GM20000 (cell line): ENCODE measurements around the gene GIPC3.

ENCODE experiments used
- DNase-seq: peaks from one replicate; pipeline ENCODE4 v3.0.0; 2012; ENCODE audit warnings: low spot score
- TF ChIP-seq, protein P1 (sequence below): IDR thresholded peaks from 2 replicates; pipeline ENCODE4 v1.5.1; 2012; ENCODE audit warnings: mild to moderate bottlenecking, control low read depth; ENCODE audit errors: extremely low read depth, missing control alignments

The GIPC3 gene

DNA sequence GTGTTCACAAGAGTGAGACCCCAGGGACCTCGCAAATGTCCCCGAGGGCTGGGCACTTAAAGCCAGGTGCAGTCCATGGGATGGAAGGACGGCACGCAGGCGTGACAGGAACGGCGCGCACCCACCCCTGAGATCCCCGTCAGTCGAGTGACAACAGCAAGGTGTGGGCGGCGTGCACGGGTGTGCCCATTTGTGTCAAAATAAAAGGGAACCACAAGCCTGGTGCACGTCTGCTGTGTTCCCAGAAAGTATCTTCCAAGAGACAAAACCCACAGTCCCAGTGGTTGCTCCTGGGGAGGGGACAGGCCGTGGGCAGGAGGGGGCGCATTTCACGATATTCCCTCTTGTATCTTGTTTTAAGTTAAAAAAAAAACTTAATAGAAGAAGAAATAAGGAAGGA lies 57.0 kb downstream of the GIPC3 start:
- TF ChIP-seq, protein P1, sequence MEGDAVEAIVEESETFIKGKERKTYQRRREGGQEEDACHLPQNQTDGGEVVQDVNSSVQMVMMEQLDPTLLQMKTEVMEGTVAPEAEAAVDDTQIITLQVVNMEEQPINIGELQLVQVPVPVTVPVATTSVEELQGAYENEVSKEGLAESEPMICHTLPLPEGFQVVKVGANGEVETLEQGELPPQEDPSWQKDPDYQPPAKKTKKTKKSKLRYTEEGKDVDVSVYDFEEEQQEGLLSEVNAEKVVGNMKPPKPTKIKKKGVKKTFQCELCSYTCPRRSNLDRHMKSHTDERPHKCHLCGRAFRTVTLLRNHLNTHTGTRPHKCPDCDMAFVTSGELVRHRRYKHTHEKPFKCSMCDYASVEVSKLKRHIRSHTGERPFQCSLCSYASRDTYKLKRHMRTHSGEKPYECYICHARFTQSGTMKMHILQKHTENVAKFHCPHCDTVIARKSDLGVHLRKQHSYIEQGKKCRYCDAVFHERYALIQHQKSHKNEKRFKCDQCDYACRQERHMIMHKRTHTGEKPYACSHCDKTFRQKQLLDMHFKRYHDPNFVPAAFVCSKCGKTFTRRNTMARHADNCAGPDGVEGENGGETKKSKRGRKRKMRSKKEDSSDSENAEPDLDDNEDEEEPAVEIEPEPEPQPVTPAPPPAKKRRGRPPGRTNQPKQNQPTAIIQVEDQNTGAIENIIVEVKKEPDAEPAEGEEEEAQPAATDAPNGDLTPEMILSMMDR = no peak
- no peak for DNase-seq
